H9 (cell line): Measurements from ENCODE around the gene CTNNA3. TPM values are rescaled to one million over a fixed set of nuclear protein-coding genes. Genes with fewer than 3 reads are reported as not detected.

ENCODE experiments used
- DNase-seq: peaks from one replicate; pipeline ENCODE4 v3.0.0-alpha.2; 2017
- H2AFZ ChIP-seq: one replicate; pipeline ENCODE4 v1.6.1; 2013; ENCODE audit warnings: mild to moderate bottlenecking, low read length, control low read depth, moderate library complexity
- H2AK5ac ChIP-seq: 2 replicates; pipeline ENCODE4 v1.6.1; 2013; ENCODE audit warnings: low read length, control low read depth, mixed read lengths; ENCODE audit not compliant: insufficient read length
- H2BK120ac ChIP-seq: one replicate; pipeline ENCODE4 v1.6.1; 2013; ENCODE audit warnings: low read depth, mild to moderate bottlenecking, low read length, control low read depth, inconsistent platforms; ENCODE audit not compliant: poor library complexity, severe bottlenecking
- H2BK12ac ChIP-seq: 2 replicates; pipeline ENCODE4 v1.6.1; 2013; ENCODE audit warnings: low read length, control low read depth, mixed read lengths, low read depth; ENCODE audit not compliant: insufficient read length
- H2BK15ac ChIP-seq: 2 replicates; pipeline ENCODE4 v1.6.1; 2013; ENCODE audit warnings: low read depth, low read length, control low read depth
- H2BK20ac ChIP-seq: one replicate; pipeline ENCODE4 v1.6.1; 2013; ENCODE audit warnings: low read depth, mild to moderate bottlenecking, low read length, control low read depth, inconsistent platforms; ENCODE audit not compliant: poor library complexity, severe bottlenecking
- H2BK5ac ChIP-seq: 2 replicates; pipeline ENCODE4 v1.6.1; 2013; ENCODE audit warnings: low read length, control low read depth, mixed read lengths; ENCODE audit not compliant: insufficient read length
- H3K14ac ChIP-seq: 2 replicates; pipeline ENCODE4 v1.6.1; 2013; ENCODE audit warnings: low read length, control low read depth; ENCODE audit not compliant: insufficient read depth
- H3K18ac ChIP-seq: 2 replicates; pipeline ENCODE4 v1.6.1; 2013; ENCODE audit warnings: low read depth, mild to moderate bottlenecking, mixed read lengths, low read length, control low read depth; ENCODE audit not compliant: insufficient read length
- H3K23ac ChIP-seq: 2 replicates; pipeline ENCODE4 v1.6.1; 2013; ENCODE audit warnings: low read length, control low read depth, mixed read lengths, low read depth; ENCODE audit not compliant: insufficient read length
- H3K23me2 ChIP-seq: 2 replicates; pipeline ENCODE4 v1.6.1; 2013; ENCODE audit warnings: low read depth, mild to moderate bottlenecking, mixed read lengths, low read length, control low read depth; ENCODE audit not compliant: insufficient read length, poor library complexity, severe bottlenecking
- H3K27ac ChIP-seq: 2 replicates; pipeline ENCODE4 v1.5.1; 2013; ENCODE audit warnings: low read length, control low read depth, mixed read lengths, low read depth; ENCODE audit not compliant: insufficient read length
- H3K27me3 ChIP-seq: 2 replicates; pipeline ENCODE4 v1.6.1; 2013; ENCODE audit warnings: low read length, control low read depth, inconsistent platforms; ENCODE audit not compliant: insufficient read depth
- H3K4ac ChIP-seq: 2 replicates; pipeline ENCODE4 v1.6.1; 2013; ENCODE audit warnings: low read depth, mild to moderate bottlenecking, control low read depth, inconsistent platforms, low read length, moderate library complexity
- H3K4me1 ChIP-seq: 2 replicates; pipeline ENCODE4 v1.6.1; 2013; ENCODE audit warnings: low read length, control low read depth, inconsistent platforms; ENCODE audit not compliant: insufficient read depth
- H3K4me2 ChIP-seq: 2 replicates; pipeline ENCODE4 v1.6.1; 2013; ENCODE audit warnings: low read length, control low read depth, mixed read lengths; ENCODE audit not compliant: insufficient read length, insufficient read depth
- H3K56ac ChIP-seq: 2 replicates; pipeline ENCODE4 v1.6.1; 2013; ENCODE audit warnings: low read depth, mild to moderate bottlenecking, mixed read lengths, low read length, control low read depth; ENCODE audit not compliant: insufficient read length
- H3K79me1 ChIP-seq: 2 replicates; pipeline ENCODE4 v1.6.1; 2013; ENCODE audit warnings: low read depth, mild to moderate bottlenecking, moderate library complexity, low read length, control low read depth, inconsistent platforms; ENCODE audit not compliant: insufficient read depth, poor library complexity, severe bottlenecking
- H3K79me2 ChIP-seq: 2 replicates; pipeline ENCODE4 v1.6.1; 2013; ENCODE audit warnings: low read length, control low read depth, inconsistent platforms; ENCODE audit not compliant: insufficient read depth
- H3K9ac ChIP-seq: 2 replicates; pipeline ENCODE4 v1.6.1; 2013; ENCODE audit warnings: low read length, control low read depth, mixed read lengths; ENCODE audit not compliant: insufficient read length; ENCODE audit errors: extremely low read depth
- H3K9me3 ChIP-seq: one replicate; pipeline ENCODE4 v1.6.1; 2013; ENCODE audit warnings: low read depth, low read length, inconsistent platforms; ENCODE audit not compliant: control insufficient read depth
- H3T11ph ChIP-seq: one replicate; pipeline ENCODE4 v1.6.1; 2013; ENCODE audit warnings: mild to moderate bottlenecking, low read length, control low read depth, inconsistent platforms
- H4K20me1 ChIP-seq: one replicate; pipeline ENCODE4 v1.6.1; 2013; ENCODE audit not compliant: control insufficient read depth, insufficient read length, insufficient read depth
- H4K5ac ChIP-seq: 2 replicates; pipeline ENCODE4 v1.6.1; 2013; ENCODE audit warnings: low read depth, mild to moderate bottlenecking, mixed read lengths, low read length, control low read depth; ENCODE audit not compliant: insufficient read length
- H4K8ac ChIP-seq: replicated peaks from 2 replicates; pipeline ENCODE4 v1.6.1; 2013; ENCODE audit warnings: low read length, control low read depth, mixed read lengths, low read depth; ENCODE audit not compliant: insufficient read length
- H4K91ac ChIP-seq: 2 replicates; pipeline ENCODE4 v1.6.1; 2013; ENCODE audit warnings: low read depth, mild to moderate bottlenecking, moderate library complexity, mixed read lengths, low read length, control low read depth; ENCODE audit not compliant: insufficient read length
- H3K27ac Mint-ChIP-seq, 3 experiments: 2 replicates in 2 of 3; 3 replicates in 1 of 3; pipeline ENCODE4 v1.8.0; 2020 to 2021; ENCODE audit warnings: mixed read lengths in 3 of 3, mild to moderate bottlenecking in 1 of 3, moderate library complexity in 1 of 3
- H3K27me3 Mint-ChIP-seq: 2 replicates; pipeline ENCODE4 v1.8.0; 2021; ENCODE audit warnings: low read depth, mild to moderate bottlenecking, moderate library complexity, mixed read lengths
- H3K36me3 Mint-ChIP-seq, 3 experiments: 2 replicates in 2 of 3; 3 replicates in 1 of 3; pipeline ENCODE4 v1.8.0; 2020 to 2021; ENCODE audit warnings: low read depth in 3 of 3, mixed read lengths in 3 of 3; ENCODE audit not compliant: insufficient read depth in 1 of 3
- H3K4me1 Mint-ChIP-seq, 2 experiments: 2 replicates each; pipeline ENCODE4 v1.8.0; 2020; ENCODE audit warnings: mixed read lengths in 2 of 2
- H3K4me3 Mint-ChIP-seq, 2 experiments: 2 replicates in 1 of 2; 3 replicates in 1 of 2; pipeline ENCODE4 v1.8.0; 2020 to 2021; ENCODE audit warnings: mild to moderate bottlenecking in 2 of 2, mixed read lengths in 2 of 2, moderate library complexity in 1 of 2
- H3K9me3 Mint-ChIP-seq, 2 experiments: 2 replicates in 1 of 2; 3 replicates in 1 of 2; pipeline ENCODE4 v1.8.0; 2020; ENCODE audit warnings: mild to moderate bottlenecking in 2 of 2, mixed read lengths in 2 of 2, moderate library complexity in 1 of 2
- WGBS: extraction: QIAGEN DNeasy Blood & Tissue Kit; methylation state at CpG from one replicate; pipeline ENCODE4 v1.1.7; 2013; ENCODE audit warnings: missing lambda C conversion rate, low lambda C conversion rate, mixed read lengths; ENCODE audit not compliant: insufficient read length; ENCODE audit errors: extremely low coverage; 5-methylcytosine and 5-hydroxymethylcytosine counted together
- total RNA-seq: library from RNA; stranded (reverse); gene quantifications from 2 replicates; pipeline ENCODE4 v1.2.1, GENCODE V29; 2021
- TF ChIP-seq, protein P1 (sequence below): fragments of 200-600 bp; sonication (generic); conservative IDR thresholded peaks from 3 replicates; pipeline ENCODE4 v1.8.0; 2021; ENCODE audit warnings: antibody characterized with exemption, mild to moderate bottlenecking

The CTNNA3 gene
- total RNA-seq, 1 experiment from 2014 or later, result 3.3 TPM

- no peak overlapping the region for H3T11ph ChIP-seq
- no peak overlapping the region for H2AFZ ChIP-seq
- H2BK20ac ChIP-seq, result no peak overlapping the region
- H3K23me2 ChIP-seq, result no peaks in the 10 kb centered on the region
- no peaks in the 10 kb centered on the region for H3K79me1 ChIP-seq
- no peak overlapping the region for H3K14ac ChIP-seq
- DNase-seq, result no peak
- no peak overlapping the region for H3K4me2 ChIP-seq
- H4K8ac ChIP-seq, result no peak overlapping the region
- H3K9me3 Mint-ChIP-seq, result no peaks in the 10 kb centered on the region
- WGBS, result no CpG with 5 or more reads among the region's 3 CpGs
- H4K91ac ChIP-seq, result no peak overlapping the region
- H3K4ac ChIP-seq, result no peak overlapping the region
- H3K23ac ChIP-seq, result no peak overlapping the region
- H3K27me3 Mint-ChIP-seq, result no peaks in the 10 kb centered on the region
- H3K56ac ChIP-seq, result no peak overlapping the region
- H3K18ac ChIP-seq, result no peak overlapping the region
- H3K27me3 ChIP-seq, result no peaks in the 10 kb centered on the region
- no peaks in the 10 kb centered on the region for H3K79me2 ChIP-seq
- H2BK15ac ChIP-seq, result no peak overlapping the region
- TF ChIP-seq, protein P1, sequence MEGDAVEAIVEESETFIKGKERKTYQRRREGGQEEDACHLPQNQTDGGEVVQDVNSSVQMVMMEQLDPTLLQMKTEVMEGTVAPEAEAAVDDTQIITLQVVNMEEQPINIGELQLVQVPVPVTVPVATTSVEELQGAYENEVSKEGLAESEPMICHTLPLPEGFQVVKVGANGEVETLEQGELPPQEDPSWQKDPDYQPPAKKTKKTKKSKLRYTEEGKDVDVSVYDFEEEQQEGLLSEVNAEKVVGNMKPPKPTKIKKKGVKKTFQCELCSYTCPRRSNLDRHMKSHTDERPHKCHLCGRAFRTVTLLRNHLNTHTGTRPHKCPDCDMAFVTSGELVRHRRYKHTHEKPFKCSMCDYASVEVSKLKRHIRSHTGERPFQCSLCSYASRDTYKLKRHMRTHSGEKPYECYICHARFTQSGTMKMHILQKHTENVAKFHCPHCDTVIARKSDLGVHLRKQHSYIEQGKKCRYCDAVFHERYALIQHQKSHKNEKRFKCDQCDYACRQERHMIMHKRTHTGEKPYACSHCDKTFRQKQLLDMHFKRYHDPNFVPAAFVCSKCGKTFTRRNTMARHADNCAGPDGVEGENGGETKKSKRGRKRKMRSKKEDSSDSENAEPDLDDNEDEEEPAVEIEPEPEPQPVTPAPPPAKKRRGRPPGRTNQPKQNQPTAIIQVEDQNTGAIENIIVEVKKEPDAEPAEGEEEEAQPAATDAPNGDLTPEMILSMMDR, result no peak
- H2AK5ac ChIP-seq, result no peak overlapping the region
- no peak overlapping the region for H3K9ac ChIP-seq
- H2BK120ac ChIP-seq, result no peak overlapping the region
- no peak overlapping the region for H3K27ac ChIP-seq
- peaks cover 0 to 6% of the 10 kb centered on the region in 2 experiments; a peak in 3 of 4 replicates for H3K4me1 Mint-ChIP-seq
- no peak overlapping the region for H3K27ac Mint-ChIP-seq
- peaks cover 0 to 4% (median 0%) of the 10 kb centered on the region in 3 experiments; a peak in 1 of 7 replicates for H3K36me3 Mint-ChIP-seq
- no peak overlapping the region for H2BK5ac ChIP-seq
- H3K4me3 Mint-ChIP-seq, result no peak overlapping the region
- H2BK12ac ChIP-seq, result no peak overlapping the region
- H4K20me1 ChIP-seq, result no peaks in the 10 kb centered on the region
- H3K4me1 ChIP-seq, result no peaks in the 10 kb centered on the region
- no peak overlapping the region for H4K5ac ChIP-seq
- H3K9me3 ChIP-seq, result no peaks in the 10 kb centered on the region
These were observed 646.0 kb downstream of the CTNNA3 start for GRCh38 chr10:67049988-67050387.
